ENCODE measurements around the gene SLC12A4.
"Not testable (repeated sequence)": the region's sequence is repeated elsewhere in the genome, so short reads cannot be mapped to it uniquely, and the experiment has no call there.

SLC12A4 gene

GRCh38 chr16:67943256-67943618, 25.2 kb downstream of the SLC12A4 start:
- Mint-ChIP-seq H3K4me1 (peaks cover 20% of the 10 kb centered on the region), H3K4me3 (no peak overlapping the region), H3K36me3 (peaks cover 37% of the 10 kb centered on the region), H3K9me3 (no peaks in the 10 kb centered on the region), H3K27ac (no peak overlapping the region)
- DNase-seq (ENCODE audit: low spot score in 2 of 2) (no peak), ATAC-seq (no peak)

- H3K36me3 Mint-ChIP-seq = peaks cover 41% of the 10 kb centered on the region
- H3K27ac Mint-ChIP-seq = peak overlapping the region; percentile 83
- H3K4me3 Mint-ChIP-seq = no peak overlapping the region
- DNase-seq (ENCODE audit: low spot score in 2 of 2) (no peak), ATAC-seq (no peak)
- no peaks in the 10 kb centered on the region for H3K9me3 Mint-ChIP-seq
- peaks cover 20% of the 10 kb centered on the region for H3K4me1 Mint-ChIP-seq
Observed at GRCh38 chr16:67942510-67943255, 25.8 kb downstream of the SLC12A4 start.

- Mint-ChIP-seq H3K9me3 (no peaks in the 10 kb centered on the region), H3K4me3 (no peak overlapping the region), H3K4me1 (peaks cover 24% of the 10 kb centered on the region), H3K36me3 (peaks cover 47% of the 10 kb centered on the region), H3K27ac (peak overlapping the region; percentile 83)
- DNase-seq (ENCODE audit: low spot score in 2 of 2) (no peak), ATAC-seq (peak; percentile 54)
Observed at GRCh38 chr16:67942200-67942509, 26.3 kb downstream of the SLC12A4 start.

- DNase-seq (ENCODE audit: low spot score in 2 of 2) (no peak), ATAC-seq (no peak)
- Mint-ChIP-seq H3K4me3 (no peak overlapping the region), H3K9me3 (no peaks in the 10 kb centered on the region), H3K27ac (peak overlapping the region; percentile 83), H3K4me1 (peaks cover 29% of the 10 kb centered on the region), H3K36me3 (peaks cover 51% of the 10 kb centered on the region)
Observed at GRCh38 chr16:67941469-67942199, 26.8 kb downstream of the SLC12A4 start.

GRCh38 chr16:67940446-67941089, 27.9 kb downstream of the SLC12A4 start:
- Mint-ChIP-seq H3K27ac (peak overlapping the region; percentile 83), H3K9me3 (no peaks in the 10 kb centered on the region), H3K36me3 (peaks cover 52% of the 10 kb centered on the region), H3K4me3 (no peak overlapping the region), H3K4me1 (peaks cover 35% of the 10 kb centered on the region)
- ATAC-seq (no peak), DNase-seq (ENCODE audit: low spot score in 2 of 2) (no peak)

- no peaks in the 10 kb centered on the region for H3K9me3 Mint-ChIP-seq
- DNase-seq (ENCODE audit: low spot score in 2 of 2) (no peak), ATAC-seq (no peak)
- peaks cover 54% of the 10 kb centered on the region for H3K36me3 Mint-ChIP-seq
- peak overlapping the region; percentile 83 for H3K27ac Mint-ChIP-seq
- H3K4me1 Mint-ChIP-seq = peaks cover 43% of the 10 kb centered on the region
- H3K4me3 Mint-ChIP-seq = no peak overlapping the region
Observed at GRCh38 chr16:67939507-67940445, 28.7 kb downstream of the SLC12A4 start.

GRCh38 chr16:67937713-67938112, 30.7 kb downstream of the SLC12A4 start:
- Mint-ChIP-seq H3K27ac (peak overlapping the region; percentile 100), H3K4me1 (peaks cover 53% of the 10 kb centered on the region), H3K36me3 (peaks cover 69% of the 10 kb centered on the region), H3K4me3 (peak overlapping the region; percentile 100)
- DNase-seq (ENCODE audit: low spot score in 2 of 2); ATAC-seq; H3K9me3 Mint-ChIP-seq: not testable (repeated sequence)

- Mint-ChIP-seq H3K9me3 (no peaks in the 10 kb centered on the region), H3K4me1 (peaks cover 49% of the 10 kb centered on the region), H3K4me3 (peak overlapping the region; percentile 100), H3K36me3 (peaks cover 72% of the 10 kb centered on the region), H3K27ac (peak overlapping the region; percentile 100)
- ATAC-seq = peak; percentile 69
- no peak for DNase-seq (ENCODE audit: low spot score in 2 of 2)
Observed at GRCh38 chr16:67936880-67937605, 31.4 kb downstream of the SLC12A4 start.

- Mint-ChIP-seq H3K4me1 (peaks cover 42% of the 10 kb centered on the region), H3K4me3 (peak within 1 kb of the TSS; percentile 100), H3K27ac (peak within 1 kb of the TSS; percentile 100), H3K9me3 (no peaks in the 10 kb centered on the region), H3K36me3 (peaks cover 78% of the 10 kb centered on the region)
- DNase-seq (ENCODE audit: low spot score in 2 of 2) = peak; percentile 52 to 89
- ATAC-seq = peak; percentile 2
Observed at GRCh38 chr16:67936124-67936879, 32.1 kb downstream of the SLC12A4 start, which contains the start of gene PSMB10. Gene PSMB10 (minus strand): TSS chr16:67936850. CDS start chr16:67936749, 101 bp downstream.

GRCh38 chr16:67935402-67936123, 32.9 kb downstream of the SLC12A4 start:
- Mint-ChIP-seq H3K4me1 (peaks cover 42% of the 10 kb centered on the region), H3K9me3 (no peaks in the 10 kb centered on the region), H3K36me3 (peaks cover 82% of the 10 kb centered on the region), H3K27ac (peak overlapping the region; percentile 100), H3K4me3 (peak overlapping the region; percentile 100)
- ATAC-seq = peak; percentile 95
- peak; percentile 72 to 92 for DNase-seq (ENCODE audit: low spot score in 2 of 2)

- ATAC-seq = no peak
- no peak for DNase-seq (ENCODE audit: low spot score in 2 of 2)
- Mint-ChIP-seq H3K9me3 (no peaks in the 10 kb centered on the region), H3K36me3 (peaks cover 86% of the 10 kb centered on the region), H3K4me3 (peak overlapping the region; percentile 100), H3K27ac (peak overlapping the region; percentile 100), H3K4me1 (peaks cover 38% of the 10 kb centered on the region)
Observed at GRCh38 chr16:67935101-67935401, 33.4 kb downstream of the SLC12A4 start.

GRCh38 chr16:67934306-67935100, 33.9 kb downstream of the SLC12A4 start:
- DNase-seq (ENCODE audit: low spot score in 2 of 2) (no peak), ATAC-seq (no peak)
- H3K4me1 Mint-ChIP-seq = peaks cover 33% of the 10 kb centered on the region
- peaks cover 89% of the 10 kb centered on the region for H3K36me3 Mint-ChIP-seq
- H3K9me3 Mint-ChIP-seq = no peaks in the 10 kb centered on the region
- peak overlapping the region; percentile 100 for H3K4me3 Mint-ChIP-seq
- peak overlapping the region; percentile 100 for H3K27ac Mint-ChIP-seq

GRCh38 chr16:67933805-67934204, 34.6 kb downstream of the SLC12A4 start:
- H3K27ac Mint-ChIP-seq = peak overlapping the region; percentile 80
- peaks cover 85% of the 10 kb centered on the region for H3K36me3 Mint-ChIP-seq
- peak overlapping the region; percentile 100 for H3K4me3 Mint-ChIP-seq
- no peak for ATAC-seq
- DNase-seq (ENCODE audit: low spot score in 2 of 2) = no peak
- H3K4me1 Mint-ChIP-seq = peaks cover 33% of the 10 kb centered on the region
- H3K9me3 Mint-ChIP-seq = no peaks in the 10 kb centered on the region
